NOMO-1 treated with dmso at 0.1 percent for 144 hours (cell line): Measurements from ENCODE around the gene ENTPD2.

Source experiments
- DNase-seq: peaks from one replicate; lab custom pipeline; 2025; ENCODE audit not compliant: unreplicated experiment; lab: John Stamatoyannopoulos, UW

ENTPD2 gene

GRCh38 chr9:137018761-137019559 lies 34.9 kb downstream of the ENTPD2 start:
- DNase-seq, result no peak

DNA sequence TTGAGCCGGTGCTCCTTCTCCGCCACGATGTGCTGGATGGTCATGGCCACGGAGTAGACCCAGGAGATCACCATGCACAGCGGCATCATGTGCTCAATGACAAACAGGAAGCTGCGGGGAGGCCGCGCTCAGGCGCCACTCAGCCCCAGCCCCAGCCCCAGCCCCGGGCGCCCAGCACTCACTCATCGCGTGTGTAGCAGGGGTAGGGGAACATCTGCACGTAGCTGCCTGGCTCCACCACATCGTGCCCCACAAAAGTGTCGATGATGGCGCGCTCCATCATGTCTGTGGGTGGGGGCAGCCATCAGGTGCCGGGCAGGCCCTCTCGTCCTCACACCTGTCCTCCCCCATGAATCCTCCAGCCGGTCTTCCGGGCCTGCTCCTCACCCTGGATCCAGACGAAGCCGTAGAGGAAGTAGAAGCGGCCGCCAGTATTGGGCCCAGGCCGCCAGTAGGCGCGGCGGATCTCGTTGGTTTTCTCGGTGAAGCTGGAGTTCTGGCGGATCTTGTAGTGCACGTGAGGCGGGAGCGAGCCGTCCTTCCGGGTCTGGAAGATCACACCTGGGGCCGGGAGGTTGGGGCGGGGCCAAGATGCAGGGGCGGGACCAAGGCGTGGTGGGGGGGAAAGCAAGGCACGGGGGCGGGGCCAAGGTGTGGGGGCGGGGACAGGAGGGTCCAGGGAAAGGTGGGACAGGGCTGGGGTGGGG lies 35.9 kb downstream of the ENTPD2 start:
- no peak for DNase-seq

DNA sequence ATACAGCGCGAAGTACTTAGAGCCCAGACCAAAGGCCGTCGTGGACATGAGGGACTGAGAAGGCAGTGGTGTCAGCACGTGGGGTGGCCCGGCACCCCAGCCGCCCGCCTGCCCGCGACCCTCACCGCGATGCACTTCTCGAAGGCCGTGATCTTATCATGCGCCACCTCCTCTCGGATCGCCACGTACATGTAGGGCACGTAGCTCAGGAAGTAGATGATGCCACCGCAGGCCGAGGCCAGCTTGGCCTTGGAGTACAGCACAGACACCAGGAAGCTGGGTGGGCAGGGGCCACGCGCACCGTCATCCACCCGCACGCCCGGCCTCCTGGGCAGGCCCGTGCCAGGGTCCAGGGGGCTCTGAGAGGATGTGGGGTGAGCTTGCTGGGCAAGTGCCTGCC lies 36.8 kb downstream of the ENTPD2 start:
- DNase-seq, result no peak

DNA sequence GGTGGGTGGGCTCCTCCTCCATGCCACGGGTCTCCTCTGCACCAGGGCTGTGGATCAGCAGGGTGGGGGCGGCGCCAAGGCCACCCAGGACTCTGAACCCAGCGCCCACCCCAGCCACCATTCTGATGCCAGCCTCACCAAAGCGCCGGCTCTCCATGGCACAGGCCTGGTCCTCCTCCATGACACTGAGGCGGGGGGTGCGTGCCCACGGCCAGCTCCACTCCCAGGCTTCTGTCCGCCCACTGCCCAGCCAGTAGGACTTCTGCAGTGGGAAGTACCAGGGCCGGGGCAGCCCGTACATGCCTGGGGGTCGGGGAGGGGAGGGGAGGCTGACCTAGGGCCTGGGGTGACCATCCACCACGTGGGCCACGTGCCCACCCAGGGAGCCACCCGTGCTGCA lies 37.4 kb downstream of the ENTPD2 start:
- no peak for DNase-seq

- DNase-seq, result no peak
Measured at GRCh38 chr9:137015976-137016375, 37.9 kb downstream of the ENTPD2 start.

- DNase-seq, result no peak
Measured at GRCh38 chr9:137015540-137015930, 38.3 kb downstream of the ENTPD2 start.

DNA sequence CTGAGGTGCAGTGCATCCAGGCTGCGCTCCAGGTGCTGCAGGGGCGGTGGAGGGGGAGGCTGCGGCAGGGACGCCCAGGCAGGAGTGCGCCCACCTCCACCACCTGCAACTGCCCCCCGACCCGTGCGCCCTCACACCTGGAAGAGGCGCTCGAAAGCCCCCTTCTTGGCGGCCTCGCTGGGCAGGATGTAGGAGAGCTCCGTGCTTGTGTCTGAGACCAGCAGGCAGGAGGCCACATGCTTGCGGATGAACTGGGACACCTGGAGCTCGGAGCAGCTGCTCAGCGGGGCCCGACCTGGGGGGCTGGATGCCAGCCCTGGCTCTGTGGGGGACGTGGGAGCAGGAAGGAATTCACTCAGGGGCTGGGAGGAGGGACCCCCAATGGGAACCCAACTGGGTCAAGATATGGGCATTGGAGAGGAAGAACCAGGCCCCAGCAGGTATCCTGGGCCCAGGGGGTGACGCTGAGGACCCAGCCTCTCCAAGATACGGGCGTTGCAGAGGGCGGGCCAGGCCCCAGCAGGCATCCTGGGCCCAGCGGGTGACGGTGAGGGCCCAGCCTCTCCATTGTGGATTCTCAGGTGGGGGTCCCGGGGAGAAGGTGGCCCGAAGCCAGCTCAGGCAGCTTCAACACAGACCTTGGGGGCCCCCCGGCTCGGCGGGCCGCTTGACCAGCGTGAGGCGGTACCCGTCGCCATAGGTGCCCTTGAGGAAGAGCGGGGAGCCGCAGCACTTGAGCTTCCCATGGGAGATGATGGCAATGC lies 38.9 kb downstream of the ENTPD2 start:
- DNase-seq, result no peak

DNA sequence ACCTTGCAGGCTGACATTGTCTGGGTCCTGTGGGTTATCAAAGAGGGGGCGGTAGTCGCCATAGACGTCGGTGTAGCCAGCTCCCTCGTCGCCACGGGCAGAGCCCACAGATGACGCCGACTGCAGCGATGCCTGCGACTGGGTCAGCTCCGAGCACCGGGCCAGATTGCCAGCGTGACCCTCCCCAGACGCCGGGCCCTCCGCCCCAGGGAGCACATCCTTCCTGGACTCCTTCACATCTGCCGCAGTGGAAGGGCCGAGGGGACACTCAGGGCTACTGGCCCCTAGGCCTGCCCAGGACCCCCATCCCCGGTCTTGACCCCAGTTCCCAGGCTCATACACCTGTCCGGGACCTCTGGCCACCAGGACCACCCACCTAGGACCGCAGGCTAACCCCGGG lies 39.7 kb downstream of the ENTPD2 start:
- no peak for DNase-seq

DNA sequence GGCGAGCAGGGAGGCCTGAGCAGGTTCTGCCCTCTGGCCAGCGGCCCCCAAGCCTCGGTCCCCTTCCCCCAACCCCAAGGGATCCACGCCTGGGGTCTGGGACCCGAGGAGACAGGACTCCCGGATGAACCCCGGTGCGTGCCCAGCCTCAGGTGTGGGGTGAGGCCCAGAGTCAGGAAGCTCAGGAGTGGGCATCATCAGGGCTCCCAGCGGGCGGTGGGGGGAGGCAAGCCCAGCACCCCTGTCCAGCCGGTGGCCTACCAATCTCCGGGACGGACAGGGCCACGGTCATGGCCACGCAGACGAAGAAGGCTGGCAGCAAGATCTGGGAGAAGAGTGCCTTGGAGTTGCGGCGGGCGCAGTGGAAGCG lies 40.3 kb downstream of the ENTPD2 start:
- no peak for DNase-seq

DNA sequence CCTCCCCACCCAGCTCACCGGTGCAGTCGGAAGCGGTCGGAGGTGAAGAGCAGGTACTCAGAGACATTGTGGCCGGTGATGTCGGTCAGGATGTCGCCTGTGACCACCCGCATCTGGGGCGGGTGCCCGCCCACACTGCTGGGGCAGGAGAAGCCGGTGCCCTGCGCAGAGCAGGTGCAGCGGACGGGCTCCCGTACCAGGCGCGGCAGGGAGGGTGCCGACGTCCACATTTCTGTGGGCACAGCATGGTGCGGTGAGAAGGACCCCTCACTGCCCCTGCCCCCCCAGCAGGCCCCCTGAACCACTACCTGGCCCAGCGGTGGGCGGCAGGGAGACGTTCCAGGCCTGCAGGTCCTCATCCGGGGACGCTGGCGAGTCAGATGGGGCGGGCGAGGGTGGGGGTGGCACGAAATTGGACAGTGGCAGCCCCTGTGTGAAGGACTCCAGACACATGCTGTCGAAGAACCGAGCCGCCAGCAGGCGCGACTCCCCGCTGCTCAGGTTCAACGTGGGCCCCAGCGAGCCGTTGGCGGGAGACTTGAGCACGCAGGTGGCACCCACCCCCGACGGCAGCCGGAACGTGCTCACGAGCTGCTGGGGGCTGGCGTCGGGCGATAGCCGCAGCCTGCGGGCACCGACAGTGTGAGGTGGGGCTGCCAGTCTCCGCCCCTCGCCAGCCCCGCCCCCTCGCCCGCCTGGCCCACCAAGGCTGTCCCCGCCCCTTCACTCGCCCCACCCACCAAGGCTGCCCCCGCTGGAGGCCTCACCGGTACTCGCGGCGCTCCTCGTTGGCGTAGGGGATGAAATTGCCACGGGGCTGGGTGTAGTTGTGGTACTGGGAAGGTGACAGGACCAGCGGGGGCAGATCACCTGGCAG lies 40.9 kb downstream of the ENTPD2 start:
- no peak for DNase-seq

- DNase-seq, result no peak
Measured at GRCh38 chr9:137011907-137012675, 41.8 kb downstream of the ENTPD2 start.

GRCh38 chr9:137011156-137011555 lies 42.7 kb downstream of the ENTPD2 start:
- no peak for DNase-seq

DNA sequence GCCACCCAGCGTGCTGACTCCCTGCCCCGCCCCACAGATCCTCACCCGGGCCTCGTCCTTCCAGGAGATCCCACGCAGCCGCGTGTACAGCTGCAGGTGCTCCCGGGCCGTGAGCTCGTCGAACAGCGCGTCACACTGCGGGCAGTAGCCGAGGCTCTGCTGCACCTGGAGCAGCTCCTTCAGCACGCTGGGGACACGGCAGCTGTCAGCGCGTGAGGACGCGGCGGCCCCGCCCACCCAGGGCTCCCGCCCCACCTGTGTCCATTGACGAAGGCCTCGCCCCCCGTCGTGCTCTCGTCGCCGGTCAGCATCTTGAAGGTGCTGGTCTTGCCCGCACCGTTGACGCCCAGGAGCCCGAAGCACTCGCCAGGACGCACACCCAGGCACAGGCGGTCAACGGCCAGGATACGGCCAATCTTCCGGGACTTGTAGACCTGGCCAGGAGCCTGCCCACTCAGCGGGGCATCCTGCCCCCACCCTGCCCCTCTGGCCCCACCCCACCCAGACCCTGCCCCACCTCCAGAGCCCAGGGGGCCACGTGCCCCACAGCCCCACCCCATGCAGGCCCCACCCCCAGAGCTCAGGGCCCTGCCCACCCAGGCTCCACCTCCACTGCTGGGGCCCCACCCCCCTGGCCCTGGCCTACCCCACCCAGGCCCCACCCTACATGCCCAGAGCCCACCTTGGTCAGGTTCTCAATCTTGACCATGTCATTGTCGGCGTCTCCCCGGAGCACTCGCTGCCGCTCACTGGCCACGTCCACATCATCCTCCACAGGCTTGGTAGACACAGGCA lies 43.7 kb downstream of the ENTPD2 start:
- DNase-seq, result no peak

- DNase-seq, result no peak
Measured at GRCh38 chr9:137009217-137009616, 44.6 kb downstream of the ENTPD2 start.

DNA sequence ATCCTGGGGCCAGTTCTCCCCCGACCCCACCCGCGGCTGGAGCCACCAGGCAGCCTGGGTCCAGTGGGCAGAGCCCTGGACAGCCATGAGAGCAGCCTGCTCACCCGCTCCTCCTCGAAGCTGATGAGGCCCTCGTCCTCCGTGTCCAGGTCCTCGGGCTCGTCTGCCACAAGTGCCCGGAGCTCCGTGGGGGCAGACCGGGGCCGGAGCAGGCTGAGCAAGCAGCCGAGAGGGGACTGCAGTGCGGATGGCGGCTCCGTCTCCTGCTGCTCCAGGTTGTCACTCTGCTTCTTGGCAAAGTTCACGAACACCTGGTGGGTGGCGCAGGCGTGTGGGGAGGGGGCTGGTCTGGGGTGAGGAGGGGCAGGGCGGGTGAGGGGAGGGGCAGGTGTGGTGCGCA lies 45.5 kb downstream of the ENTPD2 start:
- DNase-seq, result no peak

DNA sequence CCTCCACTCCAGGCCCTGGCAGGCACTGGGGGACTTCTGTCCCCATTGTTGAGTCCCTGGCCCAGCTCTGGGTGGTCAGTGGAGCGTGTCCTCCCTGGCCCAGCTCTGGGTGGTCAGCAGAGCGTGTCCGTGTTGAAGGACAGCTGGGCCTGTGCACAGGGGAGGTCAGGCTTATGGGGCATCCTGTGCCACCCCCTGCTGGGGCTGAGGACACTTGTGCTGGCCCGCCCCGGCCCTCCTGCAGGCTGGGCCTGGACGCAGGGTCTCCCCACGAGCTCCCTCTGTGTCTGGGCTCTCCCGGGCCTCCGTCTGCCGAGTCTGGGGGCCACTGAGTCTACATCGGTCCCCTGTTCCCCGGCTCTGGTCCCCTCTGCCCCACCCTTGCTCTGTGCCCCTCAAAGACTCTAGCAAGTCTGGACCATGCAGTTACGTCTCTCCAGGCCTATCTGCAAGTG lies 46.0 kb downstream of the ENTPD2 start:
- no peak for DNase-seq

GRCh38 chr9:137007108-137007815 lies 46.6 kb downstream of the ENTPD2 start:
- no peak for DNase-seq

GRCh38 chr9:137006116-137007003 lies 47.5 kb downstream of the ENTPD2 start:
- no peak for DNase-seq
